GOT3 (cell line): Measurements from ENCODE around the gene TBC1D22A.

ENCODE experiments used
- DNase-seq: peaks from one replicate; lab custom pipeline; 2025; ENCODE audit warnings: mixed read lengths; lab: John Stamatoyannopoulos, UW

TBC1D22A gene

DNA sequence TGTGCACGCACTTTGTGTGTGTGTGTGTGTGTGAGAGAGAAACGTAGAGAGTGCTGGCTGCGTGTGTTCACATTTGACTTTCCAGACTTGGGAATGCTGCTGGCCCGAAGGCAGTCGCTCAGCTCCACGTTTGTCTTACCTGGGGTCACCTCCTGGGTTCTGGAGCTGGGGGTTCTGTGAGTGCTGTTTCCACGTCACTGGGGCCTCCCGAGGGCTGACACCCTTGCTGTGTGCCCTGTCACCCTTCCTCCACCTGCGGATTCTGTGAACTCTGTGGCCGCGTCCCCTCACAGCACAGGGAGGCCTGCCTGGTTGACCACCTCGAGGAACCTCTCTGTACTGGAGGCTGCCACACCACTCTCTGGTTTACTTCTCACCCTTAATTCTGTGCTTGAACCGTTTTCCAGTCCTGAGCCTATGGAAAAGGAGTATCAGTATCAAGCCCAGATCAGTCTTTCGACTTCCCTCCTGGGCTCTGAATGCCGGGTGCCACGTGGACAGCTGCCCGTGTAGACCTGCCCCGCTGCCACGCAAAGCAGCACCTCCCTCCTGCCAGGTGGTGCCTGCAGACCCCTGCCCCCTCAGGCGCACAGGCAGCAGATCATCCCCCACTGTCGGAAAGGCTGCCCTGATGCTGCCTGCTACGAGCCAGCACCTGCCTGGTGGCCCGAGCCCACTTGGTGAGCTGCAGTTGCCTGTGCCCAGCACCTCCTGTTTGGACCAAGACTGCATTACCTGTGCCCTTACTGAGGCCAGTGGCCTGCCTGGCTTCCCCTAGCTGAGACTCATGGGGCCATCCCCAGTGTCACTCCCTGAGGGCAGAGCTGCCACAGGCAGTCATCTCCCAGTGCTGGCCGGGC is 233.3 kb downstream of the TBC1D22A start:
- DNase-seq = no peak

DNA sequence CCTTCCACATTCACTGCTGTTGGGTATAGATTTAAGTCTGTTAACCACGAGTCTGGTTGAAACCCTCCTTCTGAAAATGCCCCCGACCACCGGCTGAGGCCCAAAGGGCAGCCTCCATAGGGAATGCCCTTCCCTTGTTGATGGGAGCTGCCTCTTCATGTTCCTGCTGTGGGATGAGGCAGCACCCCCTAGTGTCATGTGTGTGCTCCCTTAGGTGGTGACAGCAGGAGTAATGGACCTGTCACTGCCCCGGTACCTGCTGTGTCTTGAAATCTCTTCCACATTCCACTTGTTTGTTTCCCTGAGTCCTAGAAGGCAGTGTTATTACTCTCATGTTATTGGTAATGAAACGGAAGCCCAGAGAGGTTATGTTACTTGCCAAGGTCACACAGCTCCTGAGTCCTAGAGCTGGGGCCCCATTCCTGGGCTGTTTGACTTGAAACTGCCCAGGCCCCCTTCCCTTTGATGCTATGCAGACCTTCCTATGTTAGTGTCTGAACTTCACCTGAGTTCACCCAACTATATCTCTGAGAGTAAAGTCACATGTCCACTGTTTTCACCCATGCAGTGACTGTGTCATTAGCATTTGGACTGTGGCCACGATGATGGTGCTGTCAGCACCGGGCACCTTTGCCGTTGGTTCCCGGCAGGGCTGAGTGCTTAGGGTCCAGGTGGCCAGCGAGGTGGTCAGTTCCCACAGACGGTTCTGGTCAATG is 234.3 kb downstream of the TBC1D22A start:
- no peak for DNase-seq

DNA sequence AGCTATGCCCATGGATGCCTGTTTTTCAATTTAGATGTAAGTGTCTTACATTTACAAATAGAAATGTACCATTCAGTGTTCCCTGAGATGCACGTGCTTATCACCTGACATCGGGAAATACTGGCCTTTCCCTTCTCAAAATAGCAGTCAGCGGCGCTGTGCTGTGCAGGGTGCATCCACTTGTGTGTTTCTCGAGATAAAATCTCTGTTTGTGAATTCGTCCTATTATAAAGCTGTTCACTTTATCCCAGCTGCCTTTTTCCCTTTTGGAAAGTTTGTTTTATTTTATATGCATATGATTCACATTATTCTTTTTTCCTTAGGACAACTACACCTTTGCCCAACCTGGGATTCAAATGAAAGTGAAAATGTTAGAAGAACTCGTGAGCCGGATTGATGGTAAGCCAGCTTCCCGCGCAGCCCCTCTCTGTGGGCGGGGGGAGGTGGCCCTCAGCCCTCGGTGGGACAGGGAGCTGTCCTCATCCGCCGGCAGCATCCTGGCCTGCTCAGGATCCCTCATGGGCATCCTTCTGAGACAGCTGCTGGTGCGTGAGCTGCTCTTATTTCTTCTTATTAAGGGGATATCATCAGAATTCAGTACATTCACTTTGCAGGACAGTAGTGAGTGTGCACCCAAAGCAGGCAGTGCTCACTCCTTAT is 235.0 kb downstream of the TBC1D22A start:
- no peak for DNase-seq

DNA sequence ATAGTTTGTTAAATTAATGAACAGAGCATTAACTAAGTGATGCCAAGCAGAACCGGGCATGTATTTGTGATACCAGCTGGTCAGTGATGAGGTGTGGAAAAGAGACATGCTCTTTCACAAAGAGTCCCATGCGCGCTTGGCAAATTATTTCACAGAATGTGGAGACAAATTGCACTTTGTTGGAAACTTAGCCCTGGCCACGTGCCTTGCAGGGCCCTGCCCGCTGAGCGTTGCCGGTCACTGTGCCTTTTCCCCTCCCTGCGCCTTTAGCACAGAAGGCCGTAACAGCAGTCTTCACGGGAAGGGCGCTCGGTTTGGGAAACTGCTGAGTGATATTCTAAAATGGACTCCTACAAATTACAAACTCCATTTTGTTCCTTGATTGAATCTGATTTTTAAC is 235.9 kb downstream of the TBC1D22A start:
- no peak for DNase-seq

DNA sequence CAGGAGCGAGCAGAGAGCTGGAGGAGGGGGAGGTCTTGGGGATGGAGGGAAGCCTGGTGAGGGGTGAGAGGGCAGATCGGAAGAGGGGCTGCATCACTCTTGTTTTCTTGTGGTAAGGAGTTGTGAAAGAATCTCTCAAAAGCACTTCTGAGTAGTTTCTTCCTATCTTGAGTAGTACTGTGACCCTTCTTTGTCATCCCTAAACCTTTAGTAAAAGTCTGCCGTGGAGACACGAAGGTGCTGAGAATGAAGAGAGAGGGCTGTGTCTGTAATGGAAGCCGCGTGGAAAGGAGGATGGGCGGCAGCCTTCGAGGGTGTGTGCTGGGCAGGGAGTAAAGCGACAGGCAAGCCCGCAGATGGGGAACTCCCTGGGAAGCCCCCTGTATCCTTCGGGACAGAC is 237.8 kb downstream of the TBC1D22A start:
- DNase-seq = no peak

DNA sequence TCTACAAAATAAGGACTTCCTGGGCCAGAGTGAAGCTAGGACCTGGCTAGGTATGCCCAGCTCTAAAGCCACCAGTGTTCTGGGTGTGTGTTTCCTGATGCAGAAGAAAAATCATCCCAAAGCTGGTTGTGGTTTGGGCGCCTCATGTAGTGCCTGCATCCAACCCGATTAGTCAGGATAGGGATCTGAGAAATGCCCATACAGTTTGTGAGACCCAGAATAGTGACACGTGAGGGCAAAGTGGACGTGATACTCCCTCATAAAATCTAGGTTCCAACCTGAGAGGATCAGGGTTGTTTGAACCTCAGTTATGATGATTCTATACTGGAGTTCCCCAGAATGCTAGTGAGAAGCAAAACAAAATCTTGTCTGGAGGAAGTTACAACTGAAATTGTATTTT is 238.4 kb downstream of the TBC1D22A start:
- DNase-seq = no peak

DNA sequence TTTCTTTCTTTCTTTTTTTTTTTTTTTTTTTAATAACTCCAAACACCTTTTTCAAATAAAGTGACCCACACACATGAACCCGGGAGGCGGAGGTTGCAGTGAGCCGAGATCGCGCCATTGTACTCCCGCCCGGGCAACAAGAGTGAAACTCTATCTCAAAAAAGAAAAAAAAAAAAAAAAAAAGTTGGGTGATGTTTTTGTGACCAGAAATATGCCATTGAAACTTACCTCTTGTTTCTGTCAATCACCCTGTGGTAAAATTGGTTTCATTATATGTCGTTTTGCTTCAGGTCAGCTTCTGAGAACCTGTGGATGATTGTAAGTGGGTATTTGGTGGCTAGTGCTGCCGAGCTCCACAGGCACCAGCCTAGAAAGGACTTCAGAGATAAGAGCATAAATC is 238.8 kb downstream of the TBC1D22A start:
- DNase-seq = no peak

DNA sequence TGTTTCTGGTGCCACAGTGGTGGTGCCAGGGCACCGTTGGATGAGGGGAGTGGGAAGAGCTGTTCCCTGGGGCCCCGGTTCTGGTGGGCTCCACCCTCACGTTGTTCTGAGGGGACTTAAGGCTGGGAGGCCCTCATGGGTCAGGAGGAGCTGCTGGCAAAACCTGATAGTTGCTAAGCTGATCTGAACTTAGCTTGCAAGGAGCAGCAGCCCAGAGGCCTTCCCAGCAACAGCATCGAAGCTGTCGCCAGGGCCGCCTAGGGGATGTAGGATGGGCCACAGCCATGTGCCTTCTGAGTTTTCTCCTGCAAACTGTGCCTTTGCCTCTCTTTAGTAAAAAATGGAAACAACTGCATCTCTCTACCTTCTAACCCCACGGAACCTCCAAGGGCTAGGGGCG is 240.2 kb downstream of the TBC1D22A start:
- DNase-seq = no peak

DNA sequence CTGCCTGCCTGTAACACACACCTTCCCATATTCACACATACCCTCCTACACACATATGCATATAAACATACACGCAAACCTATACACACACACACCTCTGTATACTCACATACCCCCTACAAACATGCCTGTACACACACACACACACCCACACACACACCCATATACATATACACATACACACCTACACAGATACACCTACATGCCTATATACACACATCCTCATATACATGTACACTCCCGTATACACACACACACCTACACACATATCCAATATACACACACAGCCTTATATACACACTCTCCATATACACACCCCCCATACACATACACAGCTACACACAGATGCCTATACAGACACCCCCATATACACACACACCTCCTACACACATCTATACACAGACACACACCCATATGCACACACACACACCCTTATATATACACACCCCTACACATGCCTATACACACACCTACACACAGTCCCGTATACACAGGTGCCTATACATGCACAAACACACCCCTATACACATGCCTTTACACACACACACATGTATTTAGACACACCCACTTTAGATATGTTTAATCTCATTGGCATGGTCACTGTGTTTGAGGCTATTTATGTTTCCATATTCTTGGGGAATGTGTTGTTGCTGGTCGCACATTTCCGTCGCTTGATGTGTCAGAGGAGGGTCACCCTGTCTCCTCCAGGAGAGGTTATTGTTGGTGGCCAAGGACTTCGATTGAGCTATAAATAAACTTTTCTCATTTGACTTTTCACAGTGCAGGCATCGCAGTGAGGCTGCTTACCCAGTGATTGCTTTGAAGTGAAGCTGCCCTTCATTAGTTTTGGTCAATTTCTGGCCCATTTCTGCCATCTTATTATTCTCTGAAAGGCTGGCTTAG is 243.3 kb downstream of the TBC1D22A start:
- DNase-seq = no peak

DNA sequence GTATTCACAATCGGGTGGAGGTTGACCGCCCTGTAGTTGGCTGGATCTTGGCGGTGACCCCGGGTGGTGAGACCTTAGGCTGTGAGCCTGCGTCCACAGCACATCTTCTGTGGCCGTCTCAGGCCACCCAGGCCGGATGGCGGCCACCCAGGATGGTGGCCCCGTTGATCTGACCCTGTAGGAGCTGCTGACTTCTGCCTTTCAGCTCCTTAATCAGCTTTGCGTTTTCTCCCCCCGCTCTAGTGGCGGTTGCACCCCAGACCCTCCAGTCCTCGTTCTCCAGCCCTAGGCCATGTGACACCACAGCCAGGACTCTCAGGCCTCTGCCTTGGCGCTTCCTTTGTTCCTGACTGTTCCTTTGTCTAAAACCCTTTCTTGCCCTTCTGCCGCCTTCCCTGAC is 244.0 kb downstream of the TBC1D22A start:
- no peak for DNase-seq

DNA sequence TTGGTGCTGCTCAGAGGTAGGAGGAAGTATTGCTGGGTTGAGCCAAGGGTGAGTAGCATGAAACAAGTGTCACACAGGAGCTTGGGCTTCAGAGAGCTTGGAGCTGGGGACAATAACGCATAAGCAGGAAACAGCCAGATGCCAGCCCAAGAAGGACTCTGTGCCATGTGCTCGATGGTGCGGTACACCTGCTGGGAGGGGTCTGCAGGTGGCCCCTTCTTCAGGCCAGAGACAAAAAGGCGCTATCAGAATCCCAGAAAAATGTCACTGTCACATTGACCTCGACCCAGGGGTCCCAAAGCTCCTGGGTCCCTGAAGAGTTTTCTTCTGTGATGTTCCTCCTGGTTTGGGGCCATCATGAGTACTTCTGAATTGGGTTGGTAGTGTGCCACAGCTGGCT is 244.4 kb downstream of the TBC1D22A start:
- no peak for DNase-seq

DNA sequence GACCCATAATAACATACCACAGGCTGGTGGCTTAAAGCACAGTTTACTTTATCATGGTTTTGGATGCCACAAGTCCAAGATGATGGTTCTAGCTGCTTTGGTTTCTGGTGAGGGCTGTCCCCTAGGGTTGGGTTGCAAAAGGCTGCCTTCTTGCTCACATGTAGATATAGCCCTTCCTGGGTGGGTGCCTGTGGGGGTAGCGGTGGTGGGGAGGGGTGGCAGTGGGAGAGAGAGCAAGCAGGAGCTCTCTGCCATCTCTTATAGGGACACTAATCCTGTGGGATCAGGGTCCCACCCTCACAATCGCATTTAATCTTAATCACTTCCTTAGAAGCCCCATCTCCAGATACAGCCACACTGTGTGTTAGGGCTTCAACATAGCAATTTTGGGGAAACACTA is 245.0 kb downstream of the TBC1D22A start:
- DNase-seq = no peak

DNA sequence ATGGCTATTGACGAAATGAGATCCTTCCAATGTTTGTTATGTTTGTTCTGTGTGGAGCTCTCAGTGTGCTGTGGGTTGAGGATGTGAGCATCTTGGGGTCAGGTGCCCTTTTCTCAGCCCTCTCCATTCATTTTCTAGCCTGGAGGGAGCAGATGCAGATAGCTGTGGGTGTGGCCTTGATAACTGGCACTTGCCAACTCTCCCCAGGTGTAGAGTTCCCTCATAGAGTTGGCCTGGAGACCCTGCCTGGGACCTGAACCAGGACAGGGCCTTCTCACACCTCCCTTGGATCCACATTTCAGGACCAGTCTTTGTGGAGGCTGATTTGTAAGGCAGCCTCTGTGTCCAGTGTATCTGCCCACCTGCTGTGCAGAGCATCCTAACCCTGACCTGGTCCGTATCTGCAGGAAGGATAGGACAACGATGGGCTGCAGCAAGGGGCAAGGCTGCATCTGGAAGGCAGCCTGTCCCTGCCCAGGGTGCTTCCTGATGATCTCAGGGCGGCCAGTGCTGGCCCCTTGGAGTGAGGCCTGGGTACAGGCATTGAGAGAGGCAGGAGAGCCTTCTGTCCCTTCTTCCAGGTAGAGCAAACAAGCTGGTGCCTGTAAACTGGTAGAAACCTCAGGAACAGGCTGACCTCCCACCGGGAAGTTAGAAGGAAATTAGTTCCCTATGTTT is 245.9 kb downstream of the TBC1D22A start:
- DNase-seq = no peak

DNA sequence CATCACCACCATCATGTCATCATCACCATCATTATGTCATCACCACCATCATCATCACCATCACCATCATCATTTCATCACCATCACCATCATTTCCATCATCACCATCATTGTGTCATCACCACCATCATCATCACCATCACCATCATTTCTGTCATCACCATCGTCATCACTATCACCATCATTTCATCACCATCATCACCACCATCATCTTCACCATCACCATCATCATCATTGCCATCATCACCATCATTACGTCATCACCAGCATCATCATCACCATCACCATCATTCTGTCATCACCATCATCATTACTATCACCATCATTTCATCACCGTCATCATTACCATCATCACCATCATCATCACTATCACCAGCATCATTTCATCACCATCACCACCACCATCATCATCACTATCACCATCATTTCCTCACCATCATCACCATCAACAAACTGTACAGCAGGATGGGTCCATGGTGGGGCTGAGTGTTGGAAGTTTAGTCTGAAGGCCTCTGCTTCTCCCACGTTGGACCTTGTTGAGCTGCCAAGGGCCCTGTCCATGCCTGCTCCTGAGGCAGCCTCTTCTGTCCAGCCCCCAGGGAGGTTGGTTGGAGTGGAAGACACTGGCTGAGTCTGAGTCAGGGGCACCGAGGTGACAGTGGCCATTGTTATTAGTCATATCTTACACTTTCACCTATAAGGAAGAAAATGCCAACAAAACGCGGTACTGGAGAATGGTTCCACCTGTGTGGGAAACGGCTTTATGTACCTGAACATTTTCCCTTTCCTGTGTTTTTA is 247.1 kb downstream of the TBC1D22A start:
- no peak for DNase-seq

DNA sequence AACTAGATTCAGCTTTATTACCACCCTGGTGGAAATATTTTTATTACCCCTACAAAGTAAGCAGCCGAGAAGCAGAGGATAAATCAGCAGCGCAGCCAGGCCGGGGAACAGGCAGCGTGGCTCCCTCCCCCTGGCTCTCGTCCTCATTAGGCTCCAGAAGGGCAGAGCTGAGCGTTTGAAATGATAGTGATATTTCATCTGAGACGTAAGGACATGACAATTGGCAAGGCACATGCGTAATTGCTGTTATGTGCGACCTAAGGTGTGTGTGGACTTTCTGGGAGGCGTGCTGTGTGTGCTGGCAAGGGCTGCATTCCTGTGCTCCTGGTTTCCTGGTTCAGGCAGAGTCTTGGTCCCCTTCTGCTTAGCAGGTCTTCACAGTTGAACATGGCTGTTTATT is 247.8 kb downstream of the TBC1D22A start:
- no peak for DNase-seq

DNA sequence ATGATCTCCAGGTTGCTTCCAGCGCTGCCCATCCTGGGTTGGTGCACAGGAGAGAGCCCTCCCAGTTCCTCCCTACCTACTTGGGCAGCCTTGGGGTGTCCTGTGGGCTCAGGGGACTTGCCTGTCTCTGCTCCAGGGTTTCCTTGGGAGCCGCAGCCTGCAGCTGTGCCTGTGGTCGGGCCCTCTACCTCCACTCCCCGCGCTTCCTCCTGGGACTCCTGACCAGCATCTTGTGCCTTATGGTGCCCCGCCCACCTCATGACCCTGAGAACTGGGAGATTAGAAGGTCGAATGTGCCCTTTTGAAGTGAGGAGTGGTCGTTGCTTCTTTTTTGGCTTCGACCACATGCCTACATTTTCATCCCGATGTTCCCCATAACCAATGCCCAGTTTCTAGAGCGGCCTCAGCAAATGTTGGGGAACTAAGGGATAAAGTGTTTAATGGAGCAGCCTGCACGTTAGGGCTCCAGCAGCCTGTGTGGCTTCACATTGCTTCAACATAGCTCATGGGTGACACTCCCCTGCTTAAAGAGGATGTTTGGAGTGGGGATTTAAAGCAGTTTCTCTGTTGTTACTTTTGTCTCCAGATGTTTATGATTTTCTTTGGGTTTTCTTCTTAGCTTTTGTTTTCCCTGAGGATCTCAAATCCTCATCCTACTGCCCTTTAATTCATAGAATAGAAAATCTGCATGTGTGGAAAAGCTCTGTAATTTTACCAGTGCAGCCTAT is 248.8 kb downstream of the TBC1D22A start:
- no peak for DNase-seq

DNA sequence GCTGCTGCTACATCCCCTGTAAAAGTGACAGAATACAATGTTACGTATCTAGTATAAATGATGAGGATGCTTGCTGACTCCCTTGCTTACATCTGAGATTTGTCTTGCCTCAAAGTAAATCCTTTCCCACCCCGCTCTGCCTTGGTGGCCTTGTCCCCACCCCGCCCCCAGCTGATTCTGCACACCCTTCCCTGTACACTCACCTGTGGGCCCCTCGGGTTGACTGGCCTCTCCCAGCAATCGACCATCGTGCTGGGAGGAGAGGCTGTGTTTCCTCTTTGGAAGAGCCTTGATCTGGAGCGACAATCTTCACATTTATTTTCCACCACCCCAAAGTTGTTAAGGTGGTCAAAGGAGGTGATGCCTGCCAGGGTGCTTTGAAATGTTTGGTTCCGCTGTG is 249.4 kb downstream of the TBC1D22A start:
- no peak for DNase-seq

DNA sequence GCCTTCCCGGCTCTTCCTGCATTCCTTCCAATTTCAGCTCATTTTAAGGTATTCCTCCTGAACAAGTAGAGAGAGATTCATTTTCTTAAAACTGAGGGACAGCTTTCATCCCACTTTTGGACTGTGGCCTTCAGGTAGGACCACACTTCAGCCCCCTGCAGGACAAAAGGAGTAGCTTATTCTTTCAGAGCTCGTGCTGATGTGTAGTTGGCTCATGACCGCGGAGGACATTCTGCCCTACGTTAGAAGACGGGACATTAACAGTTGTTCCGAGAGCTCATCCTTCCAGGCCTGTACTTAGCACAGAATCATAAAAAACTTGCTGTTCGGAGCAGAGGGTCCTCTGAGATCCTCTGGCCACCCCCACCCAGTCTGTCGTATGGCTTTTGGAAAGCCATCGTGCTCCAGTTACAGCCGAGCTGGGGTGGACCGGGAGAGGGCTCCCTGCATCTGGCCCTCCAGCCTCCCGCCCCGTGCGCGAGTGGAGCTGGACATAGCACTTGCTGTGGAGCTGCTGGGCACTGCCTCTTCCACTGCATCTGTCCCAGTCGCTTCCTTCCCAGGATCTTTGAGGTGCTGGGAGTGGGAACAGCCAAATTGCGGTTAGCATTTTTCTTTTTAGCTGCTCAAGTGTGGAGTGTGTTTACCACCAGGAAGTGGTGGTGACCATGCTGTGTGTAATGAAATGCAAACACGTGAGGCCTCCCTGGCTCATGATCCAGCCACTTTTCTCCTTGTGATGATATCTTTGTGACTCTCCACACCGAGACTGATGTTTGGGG is 250.3 kb downstream of the TBC1D22A start:
- DNase-seq = no peak
